ENCODE results near the gene OR52I2.

GRCh38 chr11:4569075-4569474 lies 12.5 kb upstream of the OR52I2 start:
- TF ChIP-seq, protein P1, sequence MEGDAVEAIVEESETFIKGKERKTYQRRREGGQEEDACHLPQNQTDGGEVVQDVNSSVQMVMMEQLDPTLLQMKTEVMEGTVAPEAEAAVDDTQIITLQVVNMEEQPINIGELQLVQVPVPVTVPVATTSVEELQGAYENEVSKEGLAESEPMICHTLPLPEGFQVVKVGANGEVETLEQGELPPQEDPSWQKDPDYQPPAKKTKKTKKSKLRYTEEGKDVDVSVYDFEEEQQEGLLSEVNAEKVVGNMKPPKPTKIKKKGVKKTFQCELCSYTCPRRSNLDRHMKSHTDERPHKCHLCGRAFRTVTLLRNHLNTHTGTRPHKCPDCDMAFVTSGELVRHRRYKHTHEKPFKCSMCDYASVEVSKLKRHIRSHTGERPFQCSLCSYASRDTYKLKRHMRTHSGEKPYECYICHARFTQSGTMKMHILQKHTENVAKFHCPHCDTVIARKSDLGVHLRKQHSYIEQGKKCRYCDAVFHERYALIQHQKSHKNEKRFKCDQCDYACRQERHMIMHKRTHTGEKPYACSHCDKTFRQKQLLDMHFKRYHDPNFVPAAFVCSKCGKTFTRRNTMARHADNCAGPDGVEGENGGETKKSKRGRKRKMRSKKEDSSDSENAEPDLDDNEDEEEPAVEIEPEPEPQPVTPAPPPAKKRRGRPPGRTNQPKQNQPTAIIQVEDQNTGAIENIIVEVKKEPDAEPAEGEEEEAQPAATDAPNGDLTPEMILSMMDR (IDR thresholded peaks at IDR 0.05; ENCODE audit: poor library complexity, severe bottlenecking) = no peak
- TF ChIP-seq POLR2AphosphoS5 (IDR thresholded peaks at IDR 0.05) (no peak), EZH2 (IDR thresholded peaks at IDR 0.05; ENCODE audit: borderline replicate concordance, insufficient read depth, low read length, poor library complexity, severe bottlenecking) (no peak), MXI1 (conservative IDR thresholded peaks at IDR 0.05; ENCODE audit: poor library complexity, severe bottlenecking) (no peak), EP300 (conservative IDR thresholded peaks at IDR 0.05; ENCODE audit: poor library complexity, severe bottlenecking) (no peak)
- TF ChIP-seq, protein P2, sequence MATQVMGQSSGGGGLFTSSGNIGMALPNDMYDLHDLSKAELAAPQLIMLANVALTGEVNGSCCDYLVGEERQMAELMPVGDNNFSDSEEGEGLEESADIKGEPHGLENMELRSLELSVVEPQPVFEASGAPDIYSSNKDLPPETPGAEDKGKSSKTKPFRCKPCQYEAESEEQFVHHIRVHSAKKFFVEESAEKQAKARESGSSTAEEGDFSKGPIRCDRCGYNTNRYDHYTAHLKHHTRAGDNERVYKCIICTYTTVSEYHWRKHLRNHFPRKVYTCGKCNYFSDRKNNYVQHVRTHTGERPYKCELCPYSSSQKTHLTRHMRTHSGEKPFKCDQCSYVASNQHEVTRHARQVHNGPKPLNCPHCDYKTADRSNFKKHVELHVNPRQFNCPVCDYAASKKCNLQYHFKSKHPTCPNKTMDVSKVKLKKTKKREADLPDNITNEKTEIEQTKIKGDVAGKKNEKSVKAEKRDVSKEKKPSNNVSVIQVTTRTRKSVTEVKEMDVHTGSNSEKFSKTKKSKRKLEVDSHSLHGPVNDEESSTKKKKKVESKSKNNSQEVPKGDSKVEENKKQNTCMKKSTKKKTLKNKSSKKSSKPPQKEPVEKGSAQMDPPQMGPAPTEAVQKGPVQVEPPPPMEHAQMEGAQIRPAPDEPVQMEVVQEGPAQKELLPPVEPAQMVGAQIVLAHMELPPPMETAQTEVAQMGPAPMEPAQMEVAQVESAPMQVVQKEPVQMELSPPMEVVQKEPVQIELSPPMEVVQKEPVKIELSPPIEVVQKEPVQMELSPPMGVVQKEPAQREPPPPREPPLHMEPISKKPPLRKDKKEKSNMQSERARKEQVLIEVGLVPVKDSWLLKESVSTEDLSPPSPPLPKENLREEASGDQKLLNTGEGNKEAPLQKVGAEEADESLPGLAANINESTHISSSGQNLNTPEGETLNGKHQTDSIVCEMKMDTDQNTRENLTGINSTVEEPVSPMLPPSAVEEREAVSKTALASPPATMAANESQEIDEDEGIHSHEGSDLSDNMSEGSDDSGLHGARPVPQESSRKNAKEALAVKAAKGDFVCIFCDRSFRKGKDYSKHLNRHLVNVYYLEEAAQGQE (IDR thresholded peaks at IDR 0.05; ENCODE audit: borderline replicate concordance) = no peak

Data from neural cell (in vitro differentiated cells).